Measurements from ENCODE around the gene TAF6. TPM values are rescaled to one million over a fixed set of nuclear protein-coding genes. Genes with fewer than 3 reads are reported as not detected.

Gene TAF6
- total and polyA plus RNA-seq, 9 donors, result 35.9 to 66.1 (median 57.1) TPM

DNA sequence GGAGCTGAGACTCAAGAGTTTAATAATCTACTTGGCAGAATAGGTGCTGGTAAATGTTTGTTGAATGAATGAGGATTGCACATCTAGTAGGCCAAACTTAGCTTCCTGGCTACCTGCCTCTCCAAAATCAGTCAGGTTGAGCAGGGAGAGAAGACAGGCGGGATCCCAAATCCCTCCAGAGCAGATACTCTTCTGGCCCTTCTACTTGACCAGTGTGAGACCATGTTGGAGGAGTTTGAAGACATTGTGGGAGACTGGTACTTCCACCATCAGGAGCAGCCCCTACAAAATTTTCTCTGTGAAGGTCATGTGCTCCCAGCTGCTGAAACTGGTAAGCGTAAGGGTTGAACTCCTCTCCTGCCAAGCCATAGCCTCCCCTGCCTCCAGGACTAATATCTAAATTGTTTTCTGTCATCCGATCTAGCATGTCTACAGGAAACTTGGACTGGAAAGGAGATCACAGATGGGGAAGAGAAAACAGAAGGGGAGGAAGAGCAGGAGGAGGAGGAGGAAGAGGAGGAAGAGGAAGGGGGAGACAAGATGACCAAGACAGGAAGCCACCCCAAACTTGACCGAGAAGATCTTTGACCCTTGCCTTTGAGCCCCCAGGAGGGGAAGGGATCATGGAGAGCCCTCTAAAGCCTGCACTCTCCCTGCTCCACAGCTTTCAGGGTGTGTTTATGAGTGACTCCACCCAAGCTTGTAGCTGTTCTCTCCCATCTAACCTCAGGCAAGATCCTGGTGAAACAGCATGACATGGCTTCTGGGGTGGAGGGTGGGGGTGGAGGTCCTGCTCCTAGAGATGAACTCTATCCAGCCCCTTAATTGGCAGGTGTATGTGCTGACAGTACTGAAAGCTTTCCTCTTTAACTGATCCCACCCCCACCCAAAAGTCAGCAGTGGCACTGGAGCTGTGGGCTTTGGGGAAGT lies 5.4 kb upstream of the TAF6 start:
- TF ChIP-seq POLR2A (IDR thresholded peaks at IDR 0.05) (no peak), EP300 (IDR thresholded peaks at IDR 0.05) (no peak)
- TF ChIP-seq, protein P1, sequence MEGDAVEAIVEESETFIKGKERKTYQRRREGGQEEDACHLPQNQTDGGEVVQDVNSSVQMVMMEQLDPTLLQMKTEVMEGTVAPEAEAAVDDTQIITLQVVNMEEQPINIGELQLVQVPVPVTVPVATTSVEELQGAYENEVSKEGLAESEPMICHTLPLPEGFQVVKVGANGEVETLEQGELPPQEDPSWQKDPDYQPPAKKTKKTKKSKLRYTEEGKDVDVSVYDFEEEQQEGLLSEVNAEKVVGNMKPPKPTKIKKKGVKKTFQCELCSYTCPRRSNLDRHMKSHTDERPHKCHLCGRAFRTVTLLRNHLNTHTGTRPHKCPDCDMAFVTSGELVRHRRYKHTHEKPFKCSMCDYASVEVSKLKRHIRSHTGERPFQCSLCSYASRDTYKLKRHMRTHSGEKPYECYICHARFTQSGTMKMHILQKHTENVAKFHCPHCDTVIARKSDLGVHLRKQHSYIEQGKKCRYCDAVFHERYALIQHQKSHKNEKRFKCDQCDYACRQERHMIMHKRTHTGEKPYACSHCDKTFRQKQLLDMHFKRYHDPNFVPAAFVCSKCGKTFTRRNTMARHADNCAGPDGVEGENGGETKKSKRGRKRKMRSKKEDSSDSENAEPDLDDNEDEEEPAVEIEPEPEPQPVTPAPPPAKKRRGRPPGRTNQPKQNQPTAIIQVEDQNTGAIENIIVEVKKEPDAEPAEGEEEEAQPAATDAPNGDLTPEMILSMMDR (IDR thresholded peaks at IDR 0.05), result no peak
- Histone ChIP-seq H3K9me3 (no peaks in the 10 kb centered on the region), H3K27ac (no peak overlapping the region), H3K4me3 (no peak overlapping the region), H3K27me3 (no peaks in the 10 kb centered on the region), H3K4me1 (ENCODE audit: insufficient read depth) (peaks cover 3% of the 10 kb centered on the region), H3K36me3 (no peaks in the 10 kb centered on the region)
- DNase-seq, result no peak
- WGBS, 3 donors, result 65 to 78% (median 68%) methylated on average over 4 of the region's 4 CpGs
- intact Hi-C loops (cut with DNase I), result no loop called here

DNA sequence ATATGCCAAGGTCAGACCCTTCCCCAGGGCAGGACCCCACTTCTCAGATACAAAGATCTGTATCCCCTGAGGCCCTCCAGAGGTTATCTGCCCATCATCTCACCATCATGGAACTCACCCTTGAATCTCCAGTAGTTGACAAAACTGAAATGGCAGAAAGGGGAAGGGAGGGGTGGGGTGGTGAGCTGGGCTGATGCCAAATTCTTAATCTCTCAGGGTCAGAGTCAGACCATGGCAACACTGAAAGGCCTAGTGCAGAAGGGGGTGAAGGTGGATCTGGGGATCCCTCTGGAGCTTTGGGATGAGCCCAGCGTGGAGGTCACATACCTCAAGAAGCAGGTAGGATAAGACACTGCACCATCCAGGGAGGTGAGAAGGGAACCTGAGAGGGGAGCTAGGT lies 3.4 kb upstream of the TAF6 start:
- H3K27me3 ChIP-seq, result no peaks in the 10 kb centered on the region
- 88 to 94% (median 90%) methylated on average over 1 of the region's 1 CpG for WGBS, 3 donors
- H3K36me3 ChIP-seq, result no peaks in the 10 kb centered on the region
- TF ChIP-seq, protein P1 (IDR thresholded peaks at IDR 0.05), result no peak
- TF ChIP-seq EP300 (IDR thresholded peaks at IDR 0.05) (no peak), POLR2A (IDR thresholded peaks at IDR 0.05) (no peak)
- no peaks in the 10 kb centered on the region for H3K9me3 ChIP-seq
- H3K4me1 ChIP-seq (ENCODE audit: insufficient read depth), result no peaks in the 10 kb centered on the region
- H3K4me3 ChIP-seq, result no peak overlapping the region
- intact Hi-C loops (cut with DNase I), result no loop called here
- DNase-seq, result no peak
- H3K27ac ChIP-seq, result no peak overlapping the region

DNA sequence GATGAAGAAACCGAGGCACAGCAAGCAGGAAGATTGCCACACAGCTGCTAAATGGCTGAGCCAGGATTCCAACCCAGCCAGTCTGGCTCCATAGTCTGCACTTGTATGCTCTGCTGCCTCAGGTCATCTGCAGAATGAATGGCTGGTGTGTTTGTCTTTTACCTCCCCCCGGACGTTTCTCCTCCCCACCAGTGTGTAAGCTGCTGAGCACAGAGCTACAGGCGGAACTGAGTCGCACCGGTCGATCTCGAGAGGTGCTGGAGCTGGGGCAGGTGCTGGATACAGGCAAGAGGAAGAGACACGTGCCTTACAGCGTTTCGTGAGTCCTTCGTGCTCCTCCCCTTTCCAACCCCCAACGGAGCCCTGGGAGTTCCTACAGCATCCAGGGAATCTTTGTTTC lies 2.9 kb upstream of the TAF6 start:
- H3K9me3 ChIP-seq, result no peaks in the 10 kb centered on the region
- TF ChIP-seq, protein P1 (IDR thresholded peaks at IDR 0.05), result no peak
- TF ChIP-seq POLR2A (IDR thresholded peaks at IDR 0.05), result no peak
- TF ChIP-seq EP300 (IDR thresholded peaks at IDR 0.05), result no peak
- DNase-seq, result no peak
- H3K4me1 ChIP-seq (ENCODE audit: insufficient read depth), result no peaks in the 10 kb centered on the region
- no peaks in the 10 kb centered on the region for H3K36me3 ChIP-seq
- H3K27me3 ChIP-seq, result no peaks in the 10 kb centered on the region
- H3K27ac ChIP-seq, result no peak overlapping the region
- intact Hi-C loops (cut with DNase I), result no loop called here
- H3K4me3 ChIP-seq, result no peak overlapping the region
- 56 to 69% (median 63%) methylated on average over 13 of the region's 13 CpGs for WGBS, 3 donors

DNA sequence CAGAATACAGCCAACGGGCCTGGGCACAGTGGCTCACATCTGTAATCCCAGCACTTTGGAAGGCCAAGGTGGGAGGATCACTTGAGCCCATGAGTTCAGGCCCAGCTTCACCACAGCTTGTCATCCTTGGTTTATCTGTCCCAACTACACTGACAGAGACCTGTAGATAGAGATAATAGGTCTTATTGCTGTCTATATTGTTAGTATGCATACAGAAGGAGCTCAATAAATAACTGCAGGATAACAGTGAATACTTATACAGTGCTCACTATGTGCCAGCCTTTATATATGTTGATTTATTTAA lies 1.5 kb upstream of the TAF6 start:
- intact Hi-C loops (cut with DNase I), result no loop called here
- Histone ChIP-seq H3K9me3 (no peaks in the 10 kb centered on the region), H3K4me1 (ENCODE audit: insufficient read depth) (no peaks in the 10 kb centered on the region), H3K27me3 (no peaks in the 10 kb centered on the region), H3K27ac (no peak overlapping the region), H3K4me3 (no peak overlapping the region), H3K36me3 (no peaks in the 10 kb centered on the region)
- WGBS, 3 donors, result 11 to 16% (median 12%) methylated on average over 1 of the region's 1 CpG
- TF ChIP-seq, protein P1 (IDR thresholded peaks at IDR 0.05), result no peak
- no peak for TF ChIP-seq EP300 (IDR thresholded peaks at IDR 0.05)
- TF ChIP-seq POLR2A (IDR thresholded peaks at IDR 0.05), result no peak
- no peak for DNase-seq
